LNCAP (cell line): ENCODE measurements around the gene C8A.

Experiments
- TF ChIP-seq, protein P1 (sequence below): fragments of 450-650 bp; IDR thresholded peaks from 2 replicates; pipeline ENCODE4 v1.5.1; 2017; ENCODE audit warnings: mild to moderate bottlenecking

C8A gene

DNA sequence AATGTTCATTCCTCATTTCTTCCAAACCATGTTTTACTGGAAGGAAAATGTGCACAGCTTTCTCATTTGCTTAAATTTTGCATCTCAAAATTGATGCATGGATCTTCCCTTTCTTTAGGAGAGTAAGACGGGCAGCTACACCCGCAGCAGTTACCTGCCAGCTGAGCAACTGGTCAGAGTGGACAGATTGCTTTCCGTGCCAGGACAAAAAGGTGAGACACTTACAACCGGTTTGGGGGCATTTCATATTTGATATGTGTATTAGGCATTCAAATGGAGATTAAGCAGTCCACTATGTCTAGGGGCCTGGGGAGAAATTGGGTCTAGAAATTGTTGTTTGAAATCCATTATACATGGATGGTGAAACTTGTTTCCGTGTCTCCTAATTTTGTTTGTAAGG lies 12.9 kb downstream of the C8A start:
- TF ChIP-seq, protein P1, sequence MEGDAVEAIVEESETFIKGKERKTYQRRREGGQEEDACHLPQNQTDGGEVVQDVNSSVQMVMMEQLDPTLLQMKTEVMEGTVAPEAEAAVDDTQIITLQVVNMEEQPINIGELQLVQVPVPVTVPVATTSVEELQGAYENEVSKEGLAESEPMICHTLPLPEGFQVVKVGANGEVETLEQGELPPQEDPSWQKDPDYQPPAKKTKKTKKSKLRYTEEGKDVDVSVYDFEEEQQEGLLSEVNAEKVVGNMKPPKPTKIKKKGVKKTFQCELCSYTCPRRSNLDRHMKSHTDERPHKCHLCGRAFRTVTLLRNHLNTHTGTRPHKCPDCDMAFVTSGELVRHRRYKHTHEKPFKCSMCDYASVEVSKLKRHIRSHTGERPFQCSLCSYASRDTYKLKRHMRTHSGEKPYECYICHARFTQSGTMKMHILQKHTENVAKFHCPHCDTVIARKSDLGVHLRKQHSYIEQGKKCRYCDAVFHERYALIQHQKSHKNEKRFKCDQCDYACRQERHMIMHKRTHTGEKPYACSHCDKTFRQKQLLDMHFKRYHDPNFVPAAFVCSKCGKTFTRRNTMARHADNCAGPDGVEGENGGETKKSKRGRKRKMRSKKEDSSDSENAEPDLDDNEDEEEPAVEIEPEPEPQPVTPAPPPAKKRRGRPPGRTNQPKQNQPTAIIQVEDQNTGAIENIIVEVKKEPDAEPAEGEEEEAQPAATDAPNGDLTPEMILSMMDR, result no peak

DNA sequence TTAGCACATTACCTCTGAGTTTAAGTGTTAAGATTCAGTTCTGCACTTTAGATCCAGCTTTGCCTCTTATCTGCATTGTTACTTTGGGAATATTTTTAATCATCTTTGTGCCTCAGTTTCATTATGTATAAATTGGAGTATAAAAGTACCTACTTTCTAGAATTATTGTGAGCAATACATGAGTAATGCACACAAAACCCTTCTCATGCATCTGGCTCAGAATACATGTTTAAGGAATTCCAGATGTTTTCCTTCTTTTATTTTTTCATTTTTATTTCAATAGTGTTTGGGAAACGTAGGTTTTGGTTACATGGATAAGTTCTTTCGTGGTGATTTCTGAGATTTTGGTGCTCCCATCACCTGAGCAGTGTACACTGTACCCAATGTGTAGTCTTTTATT lies 14.2 kb downstream of the C8A start:
- TF ChIP-seq, protein P1, result no peak

DNA sequence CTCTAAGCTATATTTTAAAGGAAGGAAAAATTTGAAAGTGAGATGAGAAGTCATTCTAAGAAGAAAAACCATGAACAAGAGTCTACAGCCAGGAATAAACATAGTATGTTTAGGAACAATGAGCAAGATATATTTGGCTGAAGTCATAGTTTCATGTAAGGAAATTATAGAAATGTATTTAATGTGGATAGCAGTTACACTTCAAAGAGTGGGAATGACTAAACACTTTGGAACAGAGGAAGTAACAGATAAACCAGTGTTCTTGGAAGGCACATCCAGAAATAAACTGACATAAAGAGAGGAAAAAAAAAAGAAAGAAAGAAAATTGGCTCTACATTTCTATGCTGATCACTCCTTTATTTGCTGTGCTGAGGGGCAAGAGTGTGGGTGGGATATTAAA lies 18.0 kb downstream of the C8A start:
- TF ChIP-seq, protein P1, result no peak

DNA sequence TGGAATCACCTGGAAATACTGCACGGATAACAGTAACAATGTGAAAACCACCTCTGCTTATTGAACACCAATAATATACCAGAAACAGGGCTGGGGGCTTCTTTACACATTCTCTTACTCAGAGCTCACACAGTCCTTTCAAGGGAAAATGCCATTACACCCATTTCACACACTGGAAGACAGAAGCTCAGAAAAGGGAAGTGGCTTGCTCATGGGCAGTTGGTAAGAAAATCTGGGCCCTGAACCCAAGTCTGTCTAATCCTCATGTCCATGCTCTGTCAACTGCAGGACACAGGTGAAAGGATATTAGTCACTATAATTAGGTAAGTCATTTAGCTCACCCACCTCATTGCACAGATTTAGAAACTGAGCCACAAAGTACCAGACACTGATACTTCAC lies 18.6 kb downstream of the C8A start:
- TF ChIP-seq, protein P1, result no peak

DNA sequence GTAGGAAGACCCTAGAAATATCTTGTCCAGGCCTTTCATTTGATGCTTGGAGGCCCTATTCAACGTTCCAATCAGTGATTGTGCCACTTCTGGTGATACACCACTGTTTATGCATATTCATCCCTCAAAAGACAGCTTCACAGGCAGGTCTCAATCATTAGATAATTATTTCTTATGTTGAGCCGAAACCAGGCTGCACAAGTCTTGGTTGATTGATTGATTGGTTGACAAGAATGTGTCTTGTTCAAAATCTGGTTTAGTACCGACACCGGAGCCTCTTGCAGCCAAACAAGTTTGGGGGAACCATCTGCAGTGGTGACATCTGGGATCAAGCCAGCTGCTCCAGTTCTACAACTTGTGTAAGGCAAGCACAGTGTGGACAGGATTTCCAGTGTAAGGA lies 20.1 kb downstream of the C8A start:
- TF ChIP-seq, protein P1, result no peak

DNA sequence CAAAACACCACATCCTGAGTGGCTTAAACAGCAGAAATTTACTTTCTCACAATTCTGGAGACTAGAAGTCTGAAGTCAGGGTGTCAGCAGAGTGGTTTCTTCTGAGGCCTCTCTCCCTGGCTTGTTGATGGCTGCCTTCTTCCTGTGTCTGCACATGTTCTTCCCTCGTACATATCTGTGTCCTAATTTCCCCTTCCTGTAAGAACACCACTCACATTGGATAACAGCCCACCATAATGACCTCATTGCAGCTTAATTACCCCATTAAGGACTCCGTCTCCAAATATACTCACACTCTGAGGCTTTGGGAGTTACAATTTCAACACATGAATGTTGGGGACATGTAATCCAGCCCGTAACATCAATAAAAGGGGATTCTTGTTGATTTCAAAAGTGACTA lies 23.4 kb downstream of the C8A start:
- TF ChIP-seq, protein P1, result no peak

DNA sequence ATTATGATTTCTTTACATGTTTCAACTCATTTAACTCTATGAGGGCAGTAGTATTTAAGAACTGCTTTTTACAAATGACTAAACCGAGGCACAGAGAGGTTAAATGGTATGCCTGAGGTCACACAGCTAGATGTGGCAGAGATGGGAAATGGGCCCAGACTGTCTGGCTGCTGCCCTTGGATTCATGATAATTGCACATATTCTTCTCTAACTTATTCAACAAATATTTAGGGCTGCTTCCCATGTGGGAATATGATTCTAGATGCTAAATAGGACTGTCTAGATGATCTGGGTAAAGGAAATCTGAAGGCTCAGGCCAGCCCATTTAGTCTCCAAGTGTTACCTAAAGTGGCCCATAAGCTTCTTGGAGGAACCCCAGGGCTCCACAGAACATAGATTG lies 26.2 kb downstream of the C8A start:
- TF ChIP-seq, protein P1, result no peak

DNA sequence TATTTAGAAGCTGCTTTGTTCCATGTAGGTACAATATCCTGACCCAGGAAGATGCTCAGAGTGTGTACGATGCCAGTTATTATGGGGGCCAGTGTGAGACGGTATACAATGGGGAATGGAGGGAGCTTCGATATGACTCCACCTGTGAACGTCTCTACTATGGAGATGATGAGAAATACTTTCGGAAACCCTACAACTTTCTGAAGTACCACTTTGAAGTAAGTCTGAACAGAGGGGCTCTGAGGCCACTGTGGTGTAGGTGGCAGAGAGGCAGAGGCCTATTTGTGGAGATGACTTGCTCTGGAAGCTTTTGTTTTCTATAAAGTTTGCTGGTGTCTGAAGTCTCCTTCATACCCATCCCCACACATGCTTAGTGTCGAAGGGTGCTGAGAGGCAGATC lies 26.8 kb downstream of the C8A start:
- TF ChIP-seq, protein P1, result no peak
